ENCODE results near the gene NAA16.

NAA16 gene

DNA sequence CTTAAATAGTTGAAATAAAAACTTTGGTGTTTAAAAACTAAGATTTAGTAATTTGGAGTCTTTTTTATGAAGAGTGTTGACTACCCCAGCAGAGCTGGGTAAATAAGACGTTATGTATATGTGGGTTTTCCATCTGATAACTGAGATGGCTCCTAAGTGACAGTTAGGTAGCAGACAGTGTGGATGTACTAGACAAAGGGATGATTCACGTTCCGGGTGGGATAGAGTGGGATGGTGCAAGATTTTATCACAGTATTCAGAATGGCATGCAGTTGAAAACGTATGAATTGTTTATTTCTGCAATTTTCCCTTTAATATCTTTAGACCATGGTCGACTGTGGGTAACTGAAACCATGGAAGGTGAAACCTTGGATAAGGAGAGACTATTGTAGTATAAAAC is 50.4 kb downstream of the NAA16 start:
- no peak for DNase-seq

DNA sequence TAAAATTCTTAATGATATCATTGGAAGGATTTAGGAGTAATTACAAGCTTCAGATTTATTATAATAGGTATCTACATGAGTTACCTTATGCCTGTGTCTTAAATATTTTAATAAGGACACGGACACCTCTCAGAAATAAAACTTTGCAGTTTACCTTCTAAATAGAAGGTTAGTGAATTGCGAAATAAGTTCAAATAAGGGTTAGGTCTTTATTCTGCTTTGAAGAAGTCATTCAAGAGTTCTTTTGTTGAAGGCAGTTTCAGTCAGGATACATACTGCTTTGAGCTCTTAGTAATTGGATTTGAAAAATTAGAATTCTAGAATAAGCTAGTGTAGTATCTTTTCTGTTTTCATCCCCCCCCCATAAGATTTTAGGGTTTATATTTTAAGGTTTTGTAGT is 53.0 kb downstream of the NAA16 start:
- DNase-seq: no peak

DNA sequence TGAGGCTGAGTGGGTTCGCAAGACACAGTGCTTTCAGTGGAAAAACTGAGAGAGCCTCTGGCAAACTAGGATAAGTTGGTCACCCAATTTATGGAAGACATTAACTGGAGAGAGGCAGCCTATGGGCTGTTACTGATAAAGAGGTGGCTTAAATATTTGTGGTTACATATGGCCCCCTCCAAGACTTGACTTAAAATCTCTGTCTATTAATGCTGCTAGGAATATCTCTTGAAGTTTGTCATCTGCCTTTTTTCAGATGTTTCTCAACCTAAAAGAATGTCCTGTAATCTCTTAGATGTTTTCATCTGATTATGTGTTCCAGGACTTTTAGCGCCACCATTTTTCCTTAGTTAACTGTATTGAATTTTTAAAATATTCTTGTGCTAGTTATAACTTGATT is 54.6 kb downstream of the NAA16 start:
- no peak for DNase-seq

DNA sequence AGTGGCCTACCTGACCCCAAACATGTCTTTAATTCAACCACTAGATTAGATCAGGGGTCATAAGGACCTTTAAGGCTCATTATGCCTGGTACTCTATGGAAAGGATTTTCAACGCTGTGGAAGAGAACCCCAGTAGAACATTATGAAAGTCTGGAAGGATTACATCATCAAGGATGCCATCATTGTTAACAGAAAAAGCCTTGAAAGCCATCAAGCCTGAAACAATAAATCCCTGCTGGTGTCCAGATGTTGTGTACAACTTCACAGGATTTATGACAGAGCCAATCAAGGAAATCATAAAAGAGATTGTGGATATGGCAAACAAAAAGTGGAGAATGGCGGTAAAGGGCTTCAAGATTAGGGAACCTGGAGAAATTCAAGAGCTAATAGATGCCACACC is 59.7 kb downstream of the NAA16 start:
- no peak for DNase-seq

DNA sequence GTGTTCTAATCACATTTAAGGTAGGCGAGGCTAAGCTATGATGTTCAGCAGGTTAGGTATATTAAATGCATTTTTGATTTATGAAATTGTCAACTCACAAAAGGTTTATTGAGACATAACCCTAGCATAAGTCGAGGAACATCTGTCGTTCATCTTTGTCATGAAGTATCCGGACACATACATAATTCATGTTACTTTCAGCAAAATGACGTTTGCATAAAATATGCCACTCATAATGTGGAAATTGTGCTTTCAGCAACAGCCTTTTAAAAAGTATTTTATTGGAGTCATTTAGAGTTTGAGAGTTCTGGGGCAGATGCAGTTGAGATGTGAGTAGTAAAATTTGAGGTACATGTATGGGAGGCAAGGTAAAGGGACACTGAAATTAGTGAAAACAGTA is 66.4 kb downstream of the NAA16 start:
- no peak for DNase-seq

DNA sequence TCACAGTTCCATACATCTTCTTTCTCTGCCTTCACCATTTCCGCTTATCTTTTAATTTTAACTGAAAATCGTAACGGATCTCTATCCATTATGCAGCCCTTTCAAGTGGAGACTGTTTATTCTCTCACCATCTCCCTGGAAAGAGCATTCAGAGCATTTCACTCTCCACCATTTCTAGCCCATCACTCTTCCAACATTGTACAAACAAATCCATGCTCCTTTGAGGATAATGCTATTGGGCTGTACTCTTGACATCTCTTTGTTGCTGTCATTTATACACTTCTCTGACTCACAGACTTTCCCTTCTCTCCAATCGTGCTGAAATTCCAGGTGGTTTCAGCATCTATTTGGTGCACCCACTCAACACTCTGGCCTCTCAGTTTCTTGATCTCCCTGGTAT is 71.4 kb downstream of the NAA16 start:
- no peak for DNase-seq

DNA sequence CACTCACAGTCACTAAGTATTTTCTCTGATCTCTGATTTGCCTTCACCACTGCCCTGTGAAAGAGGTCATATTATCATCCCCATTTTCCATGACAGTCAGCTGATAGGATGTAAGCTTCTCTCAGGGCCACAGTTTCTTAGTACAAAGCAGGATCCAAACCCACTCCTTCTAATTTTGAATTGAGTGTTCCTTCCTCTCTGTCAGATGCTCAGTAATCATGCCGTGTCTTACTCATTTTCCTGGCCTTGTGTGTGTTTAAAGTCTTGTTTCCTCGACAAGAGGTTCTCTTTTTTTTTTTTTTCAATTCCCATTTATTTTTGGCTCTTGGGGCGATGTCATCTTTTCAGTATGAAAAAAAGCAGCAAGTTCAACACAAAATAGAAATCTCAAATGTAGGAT is 72.3 kb downstream of the NAA16 start:
- DNase-seq: no peak

DNA sequence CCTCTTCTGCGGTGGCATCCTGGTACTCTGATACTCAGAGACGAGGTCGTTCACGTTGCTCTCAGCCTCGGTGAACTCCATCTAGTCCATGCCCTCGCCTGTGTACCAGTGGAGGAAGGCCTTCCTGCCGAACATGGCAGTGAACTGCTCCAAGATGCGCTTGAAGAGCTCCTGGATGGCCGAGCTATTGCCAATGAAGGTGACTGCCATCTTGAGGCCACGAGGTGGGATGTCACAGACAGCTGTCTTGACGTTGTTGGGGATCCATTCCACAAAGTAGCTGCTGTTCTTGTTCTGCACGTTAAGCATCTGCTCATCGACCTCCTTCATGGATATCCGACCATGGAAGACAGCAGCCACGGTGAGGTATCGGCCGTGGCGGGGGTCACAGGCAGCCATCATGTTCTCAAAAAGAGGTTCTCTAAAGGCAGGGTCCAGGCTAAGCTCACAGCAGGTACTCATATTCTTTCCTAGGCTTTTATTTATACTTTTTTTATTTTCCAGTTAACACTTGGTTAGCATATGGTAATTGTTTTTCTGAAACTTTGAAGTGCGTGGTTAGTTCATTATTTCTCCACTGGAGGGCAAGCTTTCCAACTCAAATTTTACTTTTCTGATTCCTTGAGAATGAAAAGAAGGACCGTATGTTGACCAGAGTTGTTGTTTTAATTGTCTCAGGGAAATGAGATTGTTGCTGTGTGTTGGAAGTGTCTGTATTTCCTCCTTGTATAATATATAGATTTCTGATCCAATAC is 73.9 kb downstream of the NAA16 start:
- DNase-seq: no peak

DNA sequence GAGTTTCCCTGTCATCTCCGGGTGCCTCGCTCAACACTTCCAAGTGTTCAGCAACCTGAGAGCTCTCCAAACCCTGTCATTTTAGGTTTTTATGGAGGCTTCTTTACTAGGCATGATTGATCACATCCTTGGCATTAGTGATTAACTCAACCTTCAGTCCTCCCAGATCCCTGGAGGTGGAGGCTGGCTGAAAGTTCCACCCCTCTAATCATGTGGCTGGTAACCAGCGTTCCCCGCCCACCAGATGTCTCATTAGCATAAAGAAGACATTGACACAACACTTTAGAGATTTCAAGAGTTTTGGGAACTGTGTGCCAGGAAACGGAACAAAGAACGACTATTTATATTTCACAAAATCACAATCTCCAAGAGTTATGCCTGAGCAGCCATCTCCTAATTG is 75.1 kb downstream of the NAA16 start:
- no peak for DNase-seq

DNA sequence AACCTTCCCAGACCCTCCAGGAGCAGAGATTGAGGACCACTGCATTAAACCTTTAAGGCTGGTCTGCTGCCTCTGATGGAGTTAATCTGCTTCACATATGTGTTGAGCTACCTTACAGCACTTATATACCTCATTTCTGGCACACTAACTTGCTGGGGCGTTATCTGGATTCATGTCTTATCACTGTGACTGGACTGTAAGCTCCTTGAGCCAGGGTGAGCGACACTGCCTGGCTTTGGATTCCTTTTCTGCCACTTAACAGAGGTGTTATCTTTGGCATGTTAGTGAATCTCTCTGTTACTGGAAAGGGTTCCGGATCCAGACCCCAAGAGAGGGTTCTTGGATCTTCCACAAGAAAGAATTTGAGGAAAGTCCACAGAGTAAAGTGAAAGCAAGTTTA is 76.5 kb downstream of the NAA16 start:
- DNase-seq: no peak

DNA sequence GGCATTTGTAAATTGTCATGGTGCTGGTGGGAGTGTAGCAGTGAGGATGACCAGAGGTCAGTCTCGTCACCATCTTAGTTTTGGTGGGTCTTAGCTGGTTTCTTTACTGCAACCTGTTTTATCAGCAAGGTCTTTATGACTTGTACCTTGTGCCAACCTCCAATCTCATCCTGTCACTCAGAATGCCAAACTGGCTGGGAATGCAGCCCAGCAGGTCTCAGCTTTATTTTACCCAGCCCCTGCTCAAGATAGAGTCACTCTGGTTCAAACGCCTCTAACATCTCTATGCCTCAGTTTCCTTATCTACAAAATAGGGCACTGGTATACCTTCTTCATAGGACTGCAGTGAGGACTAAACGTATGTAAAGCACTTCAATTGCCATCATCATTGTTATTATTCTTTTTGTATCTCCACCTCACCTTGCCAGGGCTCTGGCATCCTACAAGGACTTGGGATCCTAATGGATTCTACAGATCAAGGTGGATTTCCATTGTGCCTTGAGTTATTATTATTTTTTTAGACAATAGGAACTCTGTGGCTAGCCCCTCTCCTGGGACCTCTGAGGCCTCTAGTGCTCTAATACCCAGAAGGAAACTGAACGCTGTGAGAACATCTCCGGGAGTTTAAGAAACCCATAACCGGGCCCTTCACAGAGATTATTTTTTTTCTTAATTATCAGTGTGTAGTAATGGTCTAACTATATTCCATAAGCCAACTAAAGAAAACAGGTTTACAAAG is 77.2 kb downstream of the NAA16 start:
- no peak for DNase-seq

DNA sequence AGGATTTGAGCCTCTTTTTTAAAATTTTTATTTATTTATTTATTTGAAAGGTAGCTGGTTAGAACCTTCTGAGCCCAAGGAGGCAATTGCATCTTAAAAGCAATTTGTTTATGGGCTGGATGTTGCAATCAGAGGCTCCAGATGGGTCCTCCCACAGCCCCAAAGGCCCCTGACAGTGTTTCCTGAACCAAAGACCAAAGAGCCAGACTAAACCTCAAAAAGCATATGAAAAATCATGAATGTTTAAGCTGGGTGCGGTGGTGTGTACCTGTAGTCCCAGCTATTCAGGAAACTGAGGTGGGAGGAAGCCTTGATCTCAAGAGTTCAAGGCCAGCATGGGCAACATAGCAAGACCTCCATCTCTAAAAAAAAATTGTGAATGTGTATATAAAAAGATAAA is 78.5 kb downstream of the NAA16 start:
- no peak for DNase-seq

DNA sequence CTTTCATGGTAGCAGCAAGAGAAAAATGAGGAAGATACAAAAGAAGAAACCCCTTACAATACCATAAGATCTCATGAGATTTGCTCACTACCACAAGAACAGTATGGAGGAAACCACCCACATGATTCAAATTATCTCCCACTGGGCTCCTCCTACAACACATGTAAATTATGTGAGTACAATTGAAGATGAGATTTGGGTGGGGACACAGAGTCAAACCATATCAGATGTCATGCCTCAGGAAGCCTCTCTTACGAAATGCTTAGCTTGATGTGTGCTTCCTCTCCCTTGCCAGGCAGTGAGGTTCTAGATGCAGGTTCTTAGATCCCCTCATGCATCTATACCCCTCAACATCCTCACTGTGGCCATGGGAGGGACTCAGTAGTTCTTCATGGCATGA is 83.1 kb downstream of the NAA16 start:
- no peak for DNase-seq

DNA sequence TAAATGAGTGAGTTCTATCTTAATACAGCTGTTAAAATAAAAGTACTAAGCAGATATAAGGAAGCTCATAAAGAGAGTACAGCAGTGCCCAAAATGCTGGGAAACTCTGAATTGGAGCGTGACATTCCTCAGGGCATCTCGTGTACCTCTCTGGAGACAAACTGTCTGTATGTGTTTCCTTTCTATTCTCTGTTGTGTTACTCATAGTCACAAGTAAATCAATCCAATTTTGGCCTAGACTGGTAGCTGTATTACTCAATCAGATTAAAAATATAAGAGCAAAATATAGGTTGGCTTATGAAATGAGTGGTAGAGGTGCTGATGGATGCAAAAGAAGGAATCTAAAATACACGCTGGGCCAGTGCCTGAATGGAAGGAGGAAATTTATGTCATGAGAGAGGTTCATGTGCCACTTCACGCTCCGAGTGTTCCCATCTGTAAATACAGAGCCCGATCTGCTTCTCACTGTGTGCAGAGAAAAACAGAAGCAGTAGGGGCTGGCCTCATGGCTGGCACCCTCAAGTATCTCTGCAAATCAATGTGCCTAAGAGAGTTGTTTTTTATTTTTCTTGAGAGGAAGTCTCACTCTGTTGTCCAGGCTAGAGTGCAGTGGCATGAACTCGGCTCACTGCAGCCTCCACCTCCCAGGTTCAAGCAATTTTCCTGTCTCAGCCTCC is 87.6 kb downstream of the NAA16 start:
- DNase-seq: no peak

DNA sequence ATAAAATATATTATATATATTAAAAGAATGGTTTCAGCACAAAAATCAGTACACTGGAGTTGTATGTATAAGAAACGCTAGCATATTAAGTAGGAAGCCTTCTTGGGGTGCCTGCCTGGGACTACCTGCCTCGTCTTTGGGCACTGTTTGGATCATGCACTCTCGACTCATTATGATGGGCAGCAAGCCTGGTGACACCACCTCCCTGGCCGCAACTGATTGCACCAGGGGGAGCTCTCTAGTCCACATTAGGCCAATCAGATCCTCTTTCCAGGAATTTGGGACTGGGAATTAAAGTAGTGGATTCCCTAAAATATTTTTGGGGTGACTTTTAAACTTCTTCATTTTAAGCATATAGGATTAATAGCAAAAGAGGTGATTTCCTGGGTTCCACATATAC is 90.3 kb downstream of the NAA16 start:
- no peak for DNase-seq

DNA sequence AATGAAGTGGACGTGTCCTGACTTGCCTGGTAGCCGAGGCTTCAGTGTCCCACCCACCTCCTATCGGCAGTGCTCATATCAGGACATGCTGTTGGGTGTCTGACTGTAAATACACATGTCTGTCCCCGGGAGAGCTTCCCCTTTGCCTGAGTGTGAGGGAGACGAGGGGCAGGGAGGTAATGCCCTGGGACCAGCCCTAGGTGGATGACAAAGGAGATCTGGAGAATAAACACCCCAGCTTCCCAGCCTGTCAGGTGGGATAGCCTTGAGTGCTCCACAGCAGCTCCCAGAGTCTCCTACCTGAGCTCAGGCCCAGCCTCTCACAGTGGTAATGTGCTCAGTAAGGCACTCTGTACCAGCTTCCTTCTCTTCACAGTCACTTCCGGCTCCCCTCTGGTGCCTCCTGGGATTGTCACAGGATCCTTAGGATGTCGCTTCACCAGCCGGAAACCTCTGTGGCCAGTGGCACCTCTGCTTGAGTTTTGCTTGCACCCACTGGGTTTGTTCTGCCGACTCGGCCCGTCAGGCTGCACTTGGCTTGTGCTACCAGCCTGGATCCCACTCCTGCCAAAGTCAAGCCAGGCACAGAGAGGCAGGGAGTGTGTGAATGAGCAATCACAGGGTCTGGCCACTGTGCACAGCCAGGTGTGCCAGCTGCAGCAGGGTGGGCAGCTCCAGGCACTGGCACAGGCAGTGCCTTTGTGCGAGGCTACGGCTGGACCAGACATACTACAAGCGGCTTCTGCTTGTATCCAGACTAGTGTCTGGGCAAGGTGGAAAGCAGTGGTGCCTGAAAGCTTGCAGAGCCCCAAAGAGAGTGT is 91.8 kb downstream of the NAA16 start:
- no peak for DNase-seq

DNA sequence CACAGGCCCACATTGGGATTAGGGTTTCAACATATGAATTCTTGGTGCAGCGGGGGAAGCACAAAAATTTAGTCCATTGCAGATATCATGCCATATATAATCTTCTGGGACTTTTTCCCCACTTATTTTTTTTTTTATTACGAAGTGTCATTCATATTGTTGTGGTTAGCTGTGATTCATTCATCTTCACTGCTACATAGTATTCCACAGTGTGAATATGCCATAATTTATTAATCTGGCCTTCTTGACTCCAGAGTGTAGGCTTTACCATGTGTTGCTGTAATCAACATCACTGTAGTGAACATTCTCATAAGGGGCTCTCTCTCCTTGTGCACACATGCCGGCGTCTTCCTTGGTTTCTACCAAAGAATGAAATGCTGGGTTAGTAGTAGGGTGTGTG is 92.9 kb downstream of the NAA16 start:
- no peak for DNase-seq

DNA sequence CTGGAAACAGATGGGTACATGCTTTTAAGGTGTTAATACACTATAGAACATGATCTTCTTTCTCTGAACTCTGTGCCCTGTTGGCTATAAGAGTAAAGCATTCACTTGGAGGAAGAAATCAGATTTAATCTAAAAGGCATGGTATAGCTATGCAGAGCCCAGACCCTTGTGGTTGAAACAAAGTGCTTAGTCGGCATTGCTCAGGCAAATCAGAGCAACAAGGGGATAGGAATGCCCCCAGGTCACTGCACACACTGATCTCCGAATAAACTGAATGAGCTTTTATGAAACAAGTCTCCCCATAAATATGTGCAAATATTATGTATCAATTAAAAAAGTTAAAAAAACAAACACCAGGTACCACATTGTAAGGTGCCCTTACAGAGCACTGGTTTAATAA is 94.3 kb downstream of the NAA16 start:
- DNase-seq: no peak

DNA sequence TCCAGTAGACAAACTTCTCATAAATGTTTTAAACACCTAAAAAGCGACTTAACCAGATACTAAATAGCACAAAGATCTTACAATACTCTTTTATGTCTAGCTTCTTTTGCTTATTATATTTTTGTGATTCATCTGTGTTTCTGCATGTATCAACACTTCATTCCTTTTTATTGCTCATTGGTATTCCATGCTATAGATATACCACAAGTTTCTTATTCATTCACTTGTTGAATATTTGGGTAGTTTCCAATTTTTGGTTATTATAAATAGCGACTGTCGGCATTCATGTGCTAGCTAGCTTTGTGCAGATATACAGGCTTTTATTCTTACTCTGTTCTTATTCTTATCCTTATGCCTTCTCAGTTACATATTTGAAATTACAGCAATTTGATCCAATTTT is 96.3 kb downstream of the NAA16 start:
- no peak for DNase-seq

DNA sequence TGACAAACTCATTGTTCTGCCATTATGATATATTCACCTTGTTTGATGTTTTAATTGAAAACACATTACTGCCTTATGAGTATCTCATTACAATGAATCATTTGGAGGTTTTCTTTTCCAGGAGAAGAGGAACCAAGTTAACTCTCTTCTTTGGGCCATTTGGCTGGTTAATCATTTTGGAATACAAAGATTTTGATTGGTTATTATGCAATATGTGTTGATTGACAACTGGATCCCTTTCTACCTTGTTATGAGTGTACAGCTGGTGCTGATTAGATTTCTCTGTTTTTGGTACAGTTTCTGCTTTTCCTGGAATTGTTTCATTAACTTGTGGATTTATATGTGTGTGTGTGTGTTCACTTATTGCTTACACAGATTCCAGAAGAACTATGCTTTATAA is 97.1 kb downstream of the NAA16 start:
- DNase-seq: no peak

DNA sequence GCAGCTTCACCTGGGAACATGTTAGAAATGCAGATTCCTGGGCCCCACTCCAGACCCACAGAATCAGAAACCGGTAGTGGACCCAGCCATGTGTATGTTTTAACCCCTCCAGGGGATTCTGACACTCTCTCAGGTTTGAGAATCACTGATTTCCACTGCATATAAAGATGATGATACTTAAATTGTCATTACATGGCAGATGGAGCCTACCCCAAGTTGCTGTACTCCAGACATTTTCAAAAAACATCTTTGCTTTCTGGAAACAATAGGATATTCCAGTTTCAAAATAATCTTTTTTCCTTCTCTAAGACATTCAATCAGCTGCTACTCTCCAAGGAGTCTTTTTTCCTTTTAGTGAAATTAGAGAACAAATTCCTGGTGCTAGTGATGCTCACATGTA is 97.7 kb downstream of the NAA16 start:
- DNase-seq: no peak

DNA sequence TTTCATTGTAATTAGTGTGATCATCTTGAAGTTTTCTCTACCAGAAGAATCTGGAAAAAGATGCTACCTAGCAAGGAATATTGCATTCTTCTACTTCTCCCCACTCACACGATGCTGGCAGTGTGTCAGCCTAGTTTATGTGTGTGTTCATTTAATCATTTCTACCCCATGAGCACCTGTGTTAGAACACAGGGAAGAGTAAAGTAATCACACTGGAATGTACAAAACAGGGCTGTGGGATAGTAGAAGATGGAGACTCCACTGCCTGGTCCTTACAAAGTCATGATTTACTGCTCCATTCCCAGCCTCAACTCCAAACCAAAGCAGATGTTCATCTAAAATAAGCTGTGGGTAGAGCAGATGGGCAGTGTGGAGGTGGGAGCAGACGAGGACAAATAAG is 98.5 kb downstream of the NAA16 start:
- DNase-seq: no peak

DNA sequence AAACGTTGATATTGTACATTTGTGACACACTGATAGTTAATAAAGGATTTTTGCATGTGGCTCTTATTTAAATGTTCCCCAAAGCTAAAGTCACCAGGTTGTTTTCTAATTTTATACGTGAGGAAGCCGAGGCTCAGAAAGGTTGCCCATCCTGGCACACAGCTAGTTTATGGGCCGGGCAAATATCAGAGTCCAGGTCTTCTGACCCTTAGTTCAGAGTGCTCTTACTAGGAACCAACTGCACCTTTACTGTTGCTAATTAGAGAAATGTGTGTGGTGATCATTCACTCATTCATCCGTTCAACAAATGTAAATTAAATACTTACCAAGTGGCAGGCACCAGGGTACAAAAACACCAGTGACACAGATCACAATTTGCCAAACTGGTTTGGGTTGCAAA is 100.0 kb downstream of the NAA16 start:
- no peak for DNase-seq
